ENCODE data around the gene KCNAB2. TPM values are rescaled to one million over a fixed set of nuclear protein-coding genes. Genes with fewer than 3 reads are reported as not detected.
A peak's percentile ranks its signal among the peaks of the same experiment; 100 is the strongest.

The KCNAB2 gene
- polyA plus RNA-seq, 1 of the 3 experiments (the other 2 are of a cell fraction) = 7.6 TPM

DNA sequence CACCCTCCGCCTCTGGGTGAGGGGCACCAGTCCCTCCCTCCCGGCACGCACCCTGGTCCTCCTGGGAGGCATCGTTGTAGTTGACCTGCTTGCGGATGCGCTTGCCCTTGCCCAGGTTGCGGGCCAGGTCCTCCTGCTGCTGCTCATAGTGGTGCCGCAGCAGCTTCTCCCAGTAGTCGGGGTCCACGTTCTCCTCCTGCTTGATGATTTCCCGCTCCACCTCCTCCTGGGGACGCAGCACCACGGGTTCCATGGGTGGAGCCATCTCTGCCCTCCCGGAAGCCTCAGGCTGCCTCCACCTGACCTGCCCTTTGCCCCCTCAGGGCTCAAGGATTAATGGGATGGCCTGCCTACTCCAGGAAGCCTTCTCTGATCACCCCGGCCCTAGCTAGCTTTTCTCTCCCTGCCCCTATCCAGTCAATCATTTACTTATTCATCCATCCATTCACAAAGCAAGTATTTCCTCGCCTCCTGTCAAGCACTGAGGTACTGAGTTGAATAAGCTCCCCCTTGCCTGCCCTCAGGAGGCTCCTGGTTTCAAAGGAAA, 80.9 kb downstream of the KCNAB2 start (continued):
- TF ChIP-seq, protein P1, sequence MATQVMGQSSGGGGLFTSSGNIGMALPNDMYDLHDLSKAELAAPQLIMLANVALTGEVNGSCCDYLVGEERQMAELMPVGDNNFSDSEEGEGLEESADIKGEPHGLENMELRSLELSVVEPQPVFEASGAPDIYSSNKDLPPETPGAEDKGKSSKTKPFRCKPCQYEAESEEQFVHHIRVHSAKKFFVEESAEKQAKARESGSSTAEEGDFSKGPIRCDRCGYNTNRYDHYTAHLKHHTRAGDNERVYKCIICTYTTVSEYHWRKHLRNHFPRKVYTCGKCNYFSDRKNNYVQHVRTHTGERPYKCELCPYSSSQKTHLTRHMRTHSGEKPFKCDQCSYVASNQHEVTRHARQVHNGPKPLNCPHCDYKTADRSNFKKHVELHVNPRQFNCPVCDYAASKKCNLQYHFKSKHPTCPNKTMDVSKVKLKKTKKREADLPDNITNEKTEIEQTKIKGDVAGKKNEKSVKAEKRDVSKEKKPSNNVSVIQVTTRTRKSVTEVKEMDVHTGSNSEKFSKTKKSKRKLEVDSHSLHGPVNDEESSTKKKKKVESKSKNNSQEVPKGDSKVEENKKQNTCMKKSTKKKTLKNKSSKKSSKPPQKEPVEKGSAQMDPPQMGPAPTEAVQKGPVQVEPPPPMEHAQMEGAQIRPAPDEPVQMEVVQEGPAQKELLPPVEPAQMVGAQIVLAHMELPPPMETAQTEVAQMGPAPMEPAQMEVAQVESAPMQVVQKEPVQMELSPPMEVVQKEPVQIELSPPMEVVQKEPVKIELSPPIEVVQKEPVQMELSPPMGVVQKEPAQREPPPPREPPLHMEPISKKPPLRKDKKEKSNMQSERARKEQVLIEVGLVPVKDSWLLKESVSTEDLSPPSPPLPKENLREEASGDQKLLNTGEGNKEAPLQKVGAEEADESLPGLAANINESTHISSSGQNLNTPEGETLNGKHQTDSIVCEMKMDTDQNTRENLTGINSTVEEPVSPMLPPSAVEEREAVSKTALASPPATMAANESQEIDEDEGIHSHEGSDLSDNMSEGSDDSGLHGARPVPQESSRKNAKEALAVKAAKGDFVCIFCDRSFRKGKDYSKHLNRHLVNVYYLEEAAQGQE (IDR thresholded peaks at IDR 0.05; ENCODE audit: low read depth, low read length) = no peak
- TF ChIP-seq ELF1 (IDR thresholded peaks at IDR 0.05) (no peak), RFX5 (IDR thresholded peaks at IDR 0.05; ENCODE audit: low read length) (no peak), TCF12 (IDR thresholded peaks at IDR 0.05) (no peak), FOXM1 (IDR thresholded peaks at IDR 0.05; ENCODE audit: low read depth) (no peak), CHD2 (IDR thresholded peaks at IDR 0.05; ENCODE audit: low read length, partially characterized antibody) (no peak), RAD21 (IDR thresholded peaks at IDR 0.05; ENCODE audit: low read length) (no peak), EZH2phosphoT487 (IDR thresholded peaks at IDR 0.05; ENCODE audit: borderline replicate concordance, low read depth) (no peak), SIN3A (IDR thresholded peaks at IDR 0.05; ENCODE audit: borderline replicate concordance, low read depth, low read length) (no peak), RXRA (IDR thresholded peaks at IDR 0.05; ENCODE audit: borderline replicate concordance, low read depth) (no peak), POLR2AphosphoS5 (IDR thresholded peaks at IDR 0.05; ENCODE audit: low read depth, low read length) (no peak)
- TF ChIP-seq, protein P2, sequence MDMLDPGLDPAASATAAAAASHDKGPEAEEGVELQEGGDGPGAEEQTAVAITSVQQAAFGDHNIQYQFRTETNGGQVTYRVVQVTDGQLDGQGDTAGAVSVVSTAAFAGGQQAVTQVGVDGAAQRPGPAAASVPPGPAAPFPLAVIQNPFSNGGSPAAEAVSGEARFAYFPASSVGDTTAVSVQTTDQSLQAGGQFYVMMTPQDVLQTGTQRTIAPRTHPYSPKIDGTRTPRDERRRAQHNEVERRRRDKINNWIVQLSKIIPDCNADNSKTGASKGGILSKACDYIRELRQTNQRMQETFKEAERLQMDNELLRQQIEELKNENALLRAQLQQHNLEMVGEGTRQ (IDR thresholded peaks at IDR 0.05; ENCODE audit: borderline replicate concordance, low read depth, low read length) = no peak

DNA sequence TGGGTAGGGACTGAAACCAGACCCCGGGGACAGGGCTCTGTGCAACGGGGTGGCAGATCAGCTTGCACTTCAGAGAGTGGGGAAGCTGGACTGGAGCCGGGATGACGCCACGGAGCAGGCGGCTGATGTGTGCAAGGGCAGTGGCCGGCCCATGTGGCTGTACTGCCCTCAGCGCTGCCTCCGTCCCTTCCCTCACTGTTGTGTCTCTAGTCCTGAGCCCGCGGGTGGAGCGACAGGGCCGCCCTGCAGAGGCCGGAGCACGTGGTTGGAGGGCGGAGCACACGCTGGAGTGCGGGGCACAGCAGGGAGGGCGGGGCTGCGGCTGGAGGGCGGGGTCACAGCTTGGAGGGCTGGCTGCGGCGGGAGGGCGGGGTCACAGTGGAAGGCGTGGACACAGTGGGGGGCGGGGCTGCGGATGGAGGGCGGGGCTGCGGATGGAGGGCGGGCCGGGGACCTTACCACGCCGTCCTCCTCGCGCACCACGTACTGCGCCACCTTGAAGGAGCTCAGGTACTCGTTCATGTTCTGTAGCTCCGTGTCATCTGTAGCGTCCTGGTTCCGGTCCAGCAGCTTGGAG, 82.0 kb downstream of the KCNAB2 start:
- no peak overlapping the region for H3K4me3 ChIP-seq (ENCODE audit: low read depth in 2 of 2, low read length in 1 of 2)
- no peaks in the 10 kb centered on the region for H4K20me1 ChIP-seq (ENCODE audit: insufficient read depth)
- H3F3A ChIP-seq (replicated peaks; ENCODE audit: insufficient read depth) = no peaks in the 10 kb centered on the region
- H3K4me1 ChIP-seq (ENCODE audit: control insufficient read depth in 1 of 2, insufficient read depth in 2 of 2, low read depth in 1 of 2, low read length in 1 of 2) = no peaks in the 10 kb centered on the region
- H3K9me3 ChIP-seq = 0 out of 2 replicates have a peak, but pooled peaks cover 5% of the 10 kb centered on the region
- WGBS (ENCODE audit: low lambda C conversion rate) = 79% methylated on average over 18 of the region's 41 CpGs
- H3K4me2 ChIP-seq = no peak overlapping the region
- no peak overlapping the region for H3K27ac ChIP-seq (ENCODE audit: low read depth in 2 of 2, low read length in 1 of 2)
- H2AFZ ChIP-seq (ENCODE audit: low read depth) = no peak overlapping the region
- H3K36me3 ChIP-seq (replicated peaks in 1 of 2; ENCODE audit: control insufficient read depth in 1 of 2, insufficient read depth in 2 of 2, low read length in 1 of 2) = no peaks in the 10 kb centered on the region
- peak; percentile 76 for DNase-seq
- no peak overlapping the region for H3K9ac ChIP-seq
- no peak for TF ChIP-seq MEF2A (IDR thresholded peaks at IDR 0.05; ENCODE audit: borderline replicate concordance, low read depth)
- no peak for TF ChIP-seq RCOR1 (IDR thresholded peaks at IDR 0.05; ENCODE audit: low read length)
- TF ChIP-seq, protein P3, sequence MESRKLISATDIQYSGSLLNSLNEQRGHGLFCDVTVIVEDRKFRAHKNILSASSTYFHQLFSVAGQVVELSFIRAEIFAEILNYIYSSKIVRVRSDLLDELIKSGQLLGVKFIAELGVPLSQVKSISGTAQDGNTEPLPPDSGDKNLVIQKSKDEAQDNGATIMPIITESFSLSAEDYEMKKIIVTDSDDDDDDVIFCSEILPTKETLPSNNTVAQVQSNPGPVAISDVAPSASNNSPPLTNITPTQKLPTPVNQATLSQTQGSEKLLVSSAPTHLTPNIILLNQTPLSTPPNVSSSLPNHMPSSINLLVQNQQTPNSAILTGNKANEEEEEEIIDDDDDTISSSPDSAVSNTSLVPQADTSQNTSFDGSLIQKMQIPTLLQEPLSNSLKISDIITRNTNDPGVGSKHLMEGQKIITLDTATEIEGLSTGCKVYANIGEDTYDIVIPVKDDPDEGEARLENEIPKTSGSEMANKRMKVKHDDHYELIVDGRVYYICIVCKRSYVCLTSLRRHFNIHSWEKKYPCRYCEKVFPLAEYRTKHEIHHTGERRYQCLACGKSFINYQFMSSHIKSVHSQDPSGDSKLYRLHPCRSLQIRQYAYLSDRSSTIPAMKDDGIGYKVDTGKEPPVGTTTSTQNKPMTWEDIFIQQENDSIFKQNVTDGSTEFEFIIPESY (IDR thresholded peaks at IDR 0.05; ENCODE audit: borderline replicate concordance, low read depth) = no peak
- TF ChIP-seq, protein P4, sequence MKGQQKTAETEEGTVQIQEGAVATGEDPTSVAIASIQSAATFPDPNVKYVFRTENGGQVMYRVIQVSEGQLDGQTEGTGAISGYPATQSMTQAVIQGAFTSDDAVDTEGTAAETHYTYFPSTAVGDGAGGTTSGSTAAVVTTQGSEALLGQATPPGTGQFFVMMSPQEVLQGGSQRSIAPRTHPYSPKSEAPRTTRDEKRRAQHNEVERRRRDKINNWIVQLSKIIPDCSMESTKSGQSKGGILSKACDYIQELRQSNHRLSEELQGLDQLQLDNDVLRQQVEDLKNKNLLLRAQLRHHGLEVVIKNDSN (IDR thresholded peaks at IDR 0.05; ENCODE audit: borderline replicate concordance, low read depth) = no peak
- TF ChIP-seq, protein P1 (IDR thresholded peaks at IDR 0.05; ENCODE audit: low read depth, low read length) = no peak
- H3K9me2 ChIP-seq = no peaks in the 10 kb centered on the region
- no peaks in the 10 kb centered on the region for H3K27me3 ChIP-seq (ENCODE audit: insufficient read depth)
- CTCF ChIA-PET = no interaction called here
- POLR2A ChIA-PET = no interaction called here
- H3K79me2 ChIP-seq (ENCODE audit: insufficient read depth) = no peaks in the 10 kb centered on the region
